CD4-positive, alpha-beta T cell treated with Interleukin-4 for 1 hour (primary cell): Measurements from ENCODE around the gene SNX10.

Experiments used
- DNase-seq, 2 donors: peaks; one replicate each; pipeline ENCODE4 v3.0.0-alpha.2; 2020 to 2022

SNX10 gene

DNA sequence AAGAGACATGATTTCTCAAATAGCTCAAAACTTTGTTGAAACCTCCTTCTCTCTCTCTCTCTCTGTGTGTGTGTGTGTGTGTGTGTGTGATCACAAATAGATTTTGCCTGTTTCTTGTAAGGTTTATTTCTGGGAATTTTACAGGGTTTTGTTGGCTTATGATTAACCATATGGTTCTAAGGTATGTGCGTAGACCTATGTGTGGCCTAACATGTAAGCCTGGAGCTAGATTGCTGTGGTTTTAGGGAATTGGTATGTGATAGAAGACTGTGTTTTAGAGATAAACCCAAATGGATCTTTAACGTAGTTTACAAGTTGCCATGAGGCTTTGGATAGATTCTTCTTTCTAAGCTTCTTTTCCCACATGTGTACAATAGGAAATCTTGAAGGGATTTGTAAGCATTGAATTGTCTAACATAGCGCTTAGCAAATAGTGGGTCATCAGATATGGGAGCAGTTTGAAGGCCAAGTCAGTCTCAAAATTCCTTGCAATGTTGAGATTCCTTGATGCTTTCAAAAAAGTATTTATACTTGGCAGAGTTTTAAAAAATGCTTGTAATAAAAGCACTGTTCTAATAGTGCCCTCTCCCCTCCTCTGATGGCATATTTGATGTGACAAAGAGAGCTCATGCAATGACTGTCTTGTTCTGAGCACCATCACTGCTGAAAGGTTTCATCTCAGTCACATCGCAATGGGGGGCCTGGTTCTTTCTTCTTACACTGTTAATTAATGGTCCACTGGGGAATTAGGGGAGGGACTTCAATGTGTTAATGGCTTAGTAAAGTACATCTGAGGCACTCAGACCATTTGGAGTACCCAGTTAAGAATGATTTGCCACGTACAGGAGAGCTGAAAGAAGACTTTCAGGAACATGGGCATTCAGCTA, 118.2 kb downstream of the SNX10 start:
- DNase-seq, result no peak

DNA sequence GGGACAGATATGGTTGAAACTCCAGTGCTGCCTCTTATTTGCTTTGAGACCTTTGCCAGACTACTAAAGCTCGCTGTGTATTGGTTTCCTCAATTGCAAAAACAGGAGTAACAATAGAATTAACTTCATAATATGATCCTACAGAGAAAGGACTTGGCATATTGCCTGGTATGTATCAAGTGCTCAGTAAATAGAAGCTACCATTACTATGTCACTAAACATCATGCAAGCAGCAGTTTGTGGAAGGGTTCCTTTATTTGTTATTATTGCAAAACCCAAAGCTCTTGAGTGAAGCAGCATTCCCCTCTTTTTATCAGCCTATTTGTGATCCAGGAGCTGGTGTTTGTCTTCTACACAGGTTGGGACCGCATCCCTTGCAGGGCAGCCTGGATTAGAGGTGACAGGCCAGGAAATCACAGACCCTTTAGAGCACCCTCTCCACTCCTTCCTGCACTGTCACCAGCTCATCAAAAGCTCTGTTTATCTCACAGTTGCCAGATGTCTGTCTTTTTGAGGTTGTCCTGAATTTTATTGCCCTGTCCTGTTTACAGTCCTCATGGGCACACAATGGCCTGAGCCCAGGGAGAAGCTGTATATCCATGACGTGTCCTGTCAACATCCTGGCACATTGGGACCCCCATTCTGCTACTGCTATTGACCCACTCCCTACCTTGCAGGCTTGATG, 121.5 kb downstream of the SNX10 start:
- no peak for DNase-seq

DNA sequence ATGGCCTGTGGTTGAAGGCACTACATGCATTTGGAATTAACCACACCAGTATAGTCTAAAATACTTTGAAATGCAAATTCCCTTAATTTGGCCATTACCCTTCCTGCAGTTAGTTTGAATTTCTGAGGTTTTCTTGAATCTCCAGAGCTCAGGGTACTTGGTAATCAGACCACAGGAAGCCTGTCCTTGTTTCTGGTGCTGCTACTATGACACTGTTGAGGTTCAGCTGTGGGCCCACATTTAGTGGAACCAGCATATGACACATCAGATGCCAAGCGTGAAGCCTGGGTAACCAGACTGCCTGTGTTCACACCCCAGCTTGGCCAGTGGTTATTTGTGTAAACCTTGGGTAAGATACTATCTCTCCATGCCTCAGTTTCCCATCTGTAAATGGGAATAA, 124.3 kb downstream of the SNX10 start:
- DNase-seq, result no peak

DNA sequence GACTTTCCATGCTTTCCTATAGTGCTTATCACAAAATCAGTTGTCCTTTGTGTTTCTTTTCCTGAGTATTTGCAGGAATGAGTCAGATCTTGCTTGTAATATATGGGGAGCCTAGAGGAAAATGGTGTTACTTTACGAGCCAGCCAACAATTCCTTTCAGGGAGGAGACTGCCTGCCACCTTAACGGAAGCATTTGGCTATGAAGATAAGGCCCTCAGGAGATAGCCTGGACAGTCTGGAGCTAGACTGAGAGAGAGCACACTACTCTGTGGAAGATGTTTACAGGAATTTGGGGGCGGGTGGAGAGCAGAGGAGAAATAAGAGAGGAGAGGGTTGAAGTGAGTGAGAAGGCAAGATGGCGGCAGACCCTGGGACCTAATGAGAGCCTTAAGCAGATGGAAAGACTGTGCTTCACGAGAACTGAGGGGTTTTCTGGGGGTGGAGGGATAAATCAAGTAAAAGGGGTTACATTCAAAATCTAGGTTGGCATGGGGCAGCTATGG, 126.3 kb downstream of the SNX10 start:
- DNase-seq, result no peak

DNA sequence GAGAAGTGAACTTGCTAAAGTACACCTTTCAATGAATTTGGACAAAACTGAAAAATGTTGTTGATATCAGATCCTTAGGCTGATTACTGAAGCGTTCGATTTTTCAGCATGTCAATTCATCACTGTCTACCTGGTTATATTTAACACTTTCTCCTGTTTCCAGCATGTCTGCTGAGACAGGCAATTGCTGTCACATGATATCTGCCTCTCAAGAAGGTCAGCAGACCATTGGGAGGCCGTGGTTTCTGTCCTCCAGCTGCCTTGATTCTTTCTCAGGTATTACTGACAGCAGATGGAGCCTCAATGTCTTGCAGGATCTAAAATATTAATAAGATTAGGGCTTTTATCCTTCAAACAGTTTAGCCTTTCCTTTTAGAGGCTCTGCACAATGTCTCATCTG, 127.5 kb downstream of the SNX10 start:
- no peak for DNase-seq

DNA sequence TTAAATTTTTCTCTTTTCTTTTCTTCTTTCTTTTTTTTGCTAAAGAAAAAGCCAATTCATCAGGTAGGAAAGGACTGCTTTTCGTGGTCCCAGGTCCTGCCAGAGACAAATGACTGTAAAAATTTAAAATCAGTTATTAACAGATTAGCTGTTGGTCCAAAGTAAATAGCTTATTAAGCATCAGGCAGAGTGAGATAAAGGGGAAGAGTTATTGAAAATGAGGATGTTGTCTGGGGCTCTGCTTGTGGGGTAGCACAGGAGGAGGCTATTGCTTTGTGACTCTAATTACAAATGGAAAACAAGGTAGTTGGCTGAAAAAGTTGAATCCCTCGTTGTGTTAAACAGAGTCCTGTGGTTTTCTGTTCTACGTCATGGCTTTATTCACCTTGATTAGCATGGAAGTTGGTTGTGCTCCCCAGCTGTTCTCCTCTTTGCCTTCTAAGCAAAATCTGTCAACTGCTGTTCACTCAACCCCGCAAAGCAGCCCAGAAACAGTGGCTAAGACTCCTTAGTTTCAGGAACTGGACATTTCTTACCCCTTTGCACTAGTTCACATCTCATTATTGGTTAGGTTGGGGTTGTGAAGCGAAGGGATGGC, 128.9 kb downstream of the SNX10 start:
- DNase-seq, result no peak

DNA sequence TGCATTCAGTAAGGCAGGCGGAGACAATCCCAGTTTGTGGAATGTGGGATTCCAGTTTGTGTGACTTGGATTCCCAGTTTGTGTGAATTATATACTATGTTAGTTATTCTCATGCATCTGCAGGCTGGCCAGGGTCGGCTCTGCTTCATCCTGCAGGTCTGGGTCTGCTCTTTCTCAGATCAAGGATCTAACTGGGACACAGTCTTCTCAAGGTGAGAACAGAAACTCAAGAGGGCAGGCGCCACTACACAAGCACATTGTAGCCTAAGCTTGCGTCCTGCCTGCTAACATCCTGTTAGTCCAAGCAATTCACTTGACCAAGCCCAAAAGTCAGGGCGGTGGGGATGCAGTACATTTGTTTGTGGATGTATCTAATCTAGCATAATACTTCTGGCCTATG, 131.1 kb downstream of the SNX10 start:
- no peak for DNase-seq

DNA sequence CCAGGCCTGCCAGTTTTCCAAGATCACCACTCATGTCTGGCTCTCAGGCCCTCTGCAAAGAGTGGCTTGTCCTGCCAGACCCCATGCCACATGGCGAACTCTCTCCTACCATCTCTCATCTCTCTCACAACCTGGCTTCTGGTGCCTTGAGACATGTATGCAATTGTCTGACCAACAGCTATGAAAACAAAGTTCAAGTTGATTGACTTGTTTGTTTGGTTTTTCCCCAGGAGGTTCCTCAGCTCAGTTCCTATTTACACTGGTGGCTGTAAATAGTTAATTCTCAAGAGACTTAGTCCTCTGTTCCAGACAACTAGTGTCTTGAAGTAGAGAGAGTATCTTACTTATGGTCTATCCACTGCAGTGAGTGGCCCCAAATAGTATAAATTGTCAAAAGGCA, 131.8 kb downstream of the SNX10 start:
- DNase-seq, result no peak
